Calu3 (cell line): ENCODE measurements around the gene FFAR1. TPM values are rescaled to one million over a fixed set of nuclear protein-coding genes. Genes with fewer than 3 reads are reported as not detected.

Experiments used
- BruUV-seq: library from RNA; stranded (reverse); fragments of 400-500 nt; replicated peaks from 2 replicates; lab custom pipeline; 2021; lab: Mats Ljungman, UMichigan
- CTCF ChIA-PET: fragments of 300-600 bp; sonication (Branson Sonifier 250); formaldehyde crosslinking; loops from one replicate; lab custom pipeline; 2022; ENCODE audit warnings: antibody characterized with exemption; lab: Charles Lee
- DNase-seq: peaks from one replicate; pipeline ENCODE4 v3.0.0; 2022
- H3K27ac Mint-ChIP-seq: one replicate; pipeline ENCODE4 v1.8.0; 2022; ENCODE audit warnings: mixed read lengths; ENCODE audit not compliant: unreplicated experiment
- H3K27me3 Mint-ChIP-seq: one replicate; pipeline ENCODE4 v1.8.0; 2022; ENCODE audit warnings: mixed read lengths; ENCODE audit not compliant: unreplicated experiment
- H3K36me3 Mint-ChIP-seq: one replicate; pipeline ENCODE4 v1.8.0; 2022; ENCODE audit warnings: mild to moderate bottlenecking, moderate library complexity, mixed read lengths; ENCODE audit not compliant: insufficient read depth, unreplicated experiment
- H3K4me1 Mint-ChIP-seq: one replicate; pipeline ENCODE4 v1.8.0; 2022; ENCODE audit warnings: mild to moderate bottlenecking, low read depth, mixed read lengths; ENCODE audit not compliant: unreplicated experiment
- H3K4me3 Mint-ChIP-seq: one replicate; pipeline ENCODE4 v1.8.0; 2022; ENCODE audit warnings: mild to moderate bottlenecking, low read depth, moderate library complexity, mixed read lengths; ENCODE audit not compliant: unreplicated experiment
- H3K9me3 Mint-ChIP-seq: one replicate; pipeline ENCODE4 v1.8.0; 2022; ENCODE audit warnings: low read depth, mixed read lengths; ENCODE audit not compliant: unreplicated experiment
- intact Hi-C: fragments of 100-400 bp; cut with micrococcal nuclease; formaldehyde crosslinking; loops from one replicate; pipeline ENCODE4 v1.10.0; 2022; ENCODE audit not compliant: unreplicated experiment
- total RNA-seq: library from RNA; stranded (reverse); gene quantifications from 2 replicates; pipeline ENCODE4 v1.2.3, GENCODE V29; 2022
- TF ChIP-seq, protein P1 (sequence below): fragments of 200-600 bp; IDR thresholded peaks from one replicate; pipeline ENCODE4 v1.8.0; 2022; ENCODE audit warnings: antibody characterized with exemption; ENCODE audit not compliant: unreplicated experiment

Gene FFAR1
- total RNA-seq, 1 experiment from 2014 or later, result not detected

- no TSS peak for BruUV-seq
- no peak overlapping the region for H3K4me3 Mint-ChIP-seq
- CTCF ChIA-PET, result no interaction called here
- H3K27ac Mint-ChIP-seq, result no peak overlapping the region
- TF ChIP-seq, protein P1, sequence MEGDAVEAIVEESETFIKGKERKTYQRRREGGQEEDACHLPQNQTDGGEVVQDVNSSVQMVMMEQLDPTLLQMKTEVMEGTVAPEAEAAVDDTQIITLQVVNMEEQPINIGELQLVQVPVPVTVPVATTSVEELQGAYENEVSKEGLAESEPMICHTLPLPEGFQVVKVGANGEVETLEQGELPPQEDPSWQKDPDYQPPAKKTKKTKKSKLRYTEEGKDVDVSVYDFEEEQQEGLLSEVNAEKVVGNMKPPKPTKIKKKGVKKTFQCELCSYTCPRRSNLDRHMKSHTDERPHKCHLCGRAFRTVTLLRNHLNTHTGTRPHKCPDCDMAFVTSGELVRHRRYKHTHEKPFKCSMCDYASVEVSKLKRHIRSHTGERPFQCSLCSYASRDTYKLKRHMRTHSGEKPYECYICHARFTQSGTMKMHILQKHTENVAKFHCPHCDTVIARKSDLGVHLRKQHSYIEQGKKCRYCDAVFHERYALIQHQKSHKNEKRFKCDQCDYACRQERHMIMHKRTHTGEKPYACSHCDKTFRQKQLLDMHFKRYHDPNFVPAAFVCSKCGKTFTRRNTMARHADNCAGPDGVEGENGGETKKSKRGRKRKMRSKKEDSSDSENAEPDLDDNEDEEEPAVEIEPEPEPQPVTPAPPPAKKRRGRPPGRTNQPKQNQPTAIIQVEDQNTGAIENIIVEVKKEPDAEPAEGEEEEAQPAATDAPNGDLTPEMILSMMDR, result no peak
- no peak for DNase-seq
- H3K9me3 Mint-ChIP-seq, result no peaks in the 10 kb centered on the region
- no peaks in the 10 kb centered on the region for H3K36me3 Mint-ChIP-seq
- intact Hi-C loops, result no loop called here
- H3K4me1 Mint-ChIP-seq, result no peaks in the 10 kb centered on the region
- peaks cover 45% of the 10 kb centered on the region for H3K27me3 Mint-ChIP-seq
Observed at GRCh38 chr19:35342430-35342829, 5.3 kb upstream of the FFAR1 start.

DNA sequence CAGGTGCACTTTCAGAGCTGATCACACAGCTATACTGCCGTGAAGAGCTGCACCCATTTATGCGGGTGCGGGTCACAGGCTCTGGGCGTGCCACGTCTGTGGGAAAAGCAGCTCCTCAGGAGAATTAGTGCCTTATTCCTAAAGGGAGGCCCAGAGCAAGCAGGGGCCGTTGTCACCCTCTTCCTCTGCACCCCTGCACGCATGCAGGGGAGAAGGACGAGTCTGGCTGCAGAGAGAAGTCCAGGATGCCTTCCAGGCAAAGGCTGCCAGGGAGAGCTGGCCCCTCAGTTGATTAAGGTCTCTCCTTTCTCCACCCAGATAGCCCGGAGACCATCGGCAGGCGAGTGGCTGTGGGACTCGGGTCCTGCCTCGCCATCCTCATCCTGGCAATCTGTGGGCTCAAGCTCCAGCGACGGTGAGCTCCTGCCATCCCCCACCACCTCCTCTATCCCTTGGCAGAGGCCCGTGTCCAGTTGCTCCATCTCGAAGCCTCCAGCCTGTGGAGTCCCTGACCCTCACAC lies 3.1 kb upstream of the FFAR1 start:
- intact Hi-C loops, result no loop called here
- no peak overlapping the region for H3K4me3 Mint-ChIP-seq

GRCh38 chr19:35345671-35346111 lies 2.0 kb upstream of the FFAR1 start:
- H3K27me3 Mint-ChIP-seq, result peaks cover 69% of the 10 kb centered on the region
- intact Hi-C loops, result no loop called here
- H3K27ac Mint-ChIP-seq, result no peak overlapping the region
- no peak overlapping the region for H3K4me3 Mint-ChIP-seq
- CTCF ChIA-PET, result interaction anchor here (0.6 to 2.0 kb wide), 2 partner anchors 17 to 165 kb away, joined by 3 to 5 read pairs; no protein-coding TSS in a partner anchor
- no peaks in the 10 kb centered on the region for H3K36me3 Mint-ChIP-seq
- no TSS peak for BruUV-seq
- TF ChIP-seq, protein P1, result no peak
- no peaks in the 10 kb centered on the region for H3K4me1 Mint-ChIP-seq
- no peaks in the 10 kb centered on the region for H3K9me3 Mint-ChIP-seq
- DNase-seq, result no peak

More for the DNA sequence above, 3.1 kb upstream of the FFAR1 start:
- H3K36me3 Mint-ChIP-seq, result no peaks in the 10 kb centered on the region
- no peak overlapping the region for H3K27ac Mint-ChIP-seq
- H3K27me3 Mint-ChIP-seq, result peaks cover 58% of the 10 kb centered on the region
- BruUV-seq, result no TSS peak
- CTCF ChIA-PET, result interaction anchor here (0.7 to 2.0 kb wide), 3 partner anchors 8 to 166 kb away, joined by 3 to 7 read pairs (median 5); no protein-coding TSS in a partner anchor
- no peak for DNase-seq
- H3K9me3 Mint-ChIP-seq, result no peaks in the 10 kb centered on the region
- no peaks in the 10 kb centered on the region for H3K4me1 Mint-ChIP-seq
- TF ChIP-seq, protein P1, result no peak

- H3K4me3 Mint-ChIP-seq, result no peak overlapping the region
- H3K4me1 Mint-ChIP-seq, result no peaks in the 10 kb centered on the region
- TF ChIP-seq, protein P1, result no peak
- H3K36me3 Mint-ChIP-seq, result no peaks in the 10 kb centered on the region
- BruUV-seq, result no TSS peak
- H3K9me3 Mint-ChIP-seq, result no peaks in the 10 kb centered on the region
- CTCF ChIA-PET, result no interaction called here
- DNase-seq, result no peak
- H3K27ac Mint-ChIP-seq, result no peak overlapping the region
- peaks cover 75% of the 10 kb centered on the region for H3K27me3 Mint-ChIP-seq
- intact Hi-C loops, result no loop called here
Observed at GRCh38 chr19:35346193-35347052, 1.3 kb upstream of the FFAR1 start.
